Stimulated activated CD4-positive, alpha-beta T cell treated with anti-CD3 and anti-CD28 coated beads, TNF-alpha, amount 100 ng/mL, for 1 hour (primary cell): ENCODE measurements around the gene HMBS.

Experiments
- DNase-seq, 3 donors: peaks; one replicate each; pipeline ENCODE4 v3.0.0-alpha.2; 2020; ENCODE audit warnings: low read depth in 3 of 3, low spot score in 1 of 3

HMBS gene

GRCh38 chr11:119067371-119068222 is 17.1 kb upstream of the HMBS start, which contains the start of gene VPS11:
Gene VPS11, plus strand, starts transcription at chr11:119067818. Its CDS starts 6 bp downstream, at chr11:119067824.
- DNase-seq: peak; percentile 92 to 95 (median 93)

GRCh38 chr11:119077839-119078238 is 6.8 kb upstream of the HMBS start:
- no peak for DNase-seq

- DNase-seq: no peak
These were observed 5.8 kb upstream of the HMBS start for GRCh38 chr11:119078675-119079420.

- DNase-seq: no peak
These were observed 2.9 kb upstream of the HMBS start for GRCh38 chr11:119081682-119082260.

GRCh38 chr11:119085437-119085847 is 761 bp downstream of the HMBS start:
- DNase-seq: no peak

GRCh38 chr11:119087123-119087522 is 2.4 kb downstream of the HMBS start:
- DNase-seq: no peak

- DNase-seq: no peak
These were observed 3.1 kb downstream of the HMBS start for GRCh38 chr11:119087747-119088241.

GRCh38 chr11:119088406-119088805 is 3.7 kb downstream of the HMBS start:
- DNase-seq: no peak

- DNase-seq: no peak
These were observed 4.6 kb downstream of the HMBS start for GRCh38 chr11:119089319-119089718.

GRCh38 chr11:119091178-119091577 is 6.5 kb downstream of the HMBS start:
- DNase-seq: no peak

GRCh38 chr11:119091966-119092879 is 7.5 kb downstream of the HMBS start:
- no peak for DNase-seq

GRCh38 chr11:119092880-119093842 is 8.5 kb downstream of the HMBS start:
- DNase-seq: no peak

GRCh38 chr11:119093942-119094815 is 9.5 kb downstream of the HMBS start:
- DNase-seq: peak in 1 of 3 donors; percentile 39

GRCh38 chr11:119094816-119095065 is 10.1 kb downstream of the HMBS start:
- peak in 2 of 3 donors; percentile 35 to 41 for DNase-seq

- DNase-seq: peak; percentile 96 to 99 (median 99)
These were observed 10.6 kb downstream of the HMBS start for GRCh38 chr11:119095066-119095880.

- no peak for DNase-seq
These were observed 15.0 kb downstream of the HMBS start for GRCh38 chr11:119099711-119100110.

GRCh38 chr11:119100246-119100970 is 15.7 kb downstream of the HMBS start:
- no peak for DNase-seq
